Measurements from ENCODE around the gene COA8. TPM values are rescaled to one million over a fixed set of nuclear protein-coding genes. Genes with fewer than 3 reads are reported as not detected.

COA8 gene
- total and polyA plus RNA-seq, 10 of the 15 experiments (the other 5 are each of a cell fraction or from before 2014, with no cell fraction given) = 6.1 to 69.5 (median 25.8) TPM

DNA sequence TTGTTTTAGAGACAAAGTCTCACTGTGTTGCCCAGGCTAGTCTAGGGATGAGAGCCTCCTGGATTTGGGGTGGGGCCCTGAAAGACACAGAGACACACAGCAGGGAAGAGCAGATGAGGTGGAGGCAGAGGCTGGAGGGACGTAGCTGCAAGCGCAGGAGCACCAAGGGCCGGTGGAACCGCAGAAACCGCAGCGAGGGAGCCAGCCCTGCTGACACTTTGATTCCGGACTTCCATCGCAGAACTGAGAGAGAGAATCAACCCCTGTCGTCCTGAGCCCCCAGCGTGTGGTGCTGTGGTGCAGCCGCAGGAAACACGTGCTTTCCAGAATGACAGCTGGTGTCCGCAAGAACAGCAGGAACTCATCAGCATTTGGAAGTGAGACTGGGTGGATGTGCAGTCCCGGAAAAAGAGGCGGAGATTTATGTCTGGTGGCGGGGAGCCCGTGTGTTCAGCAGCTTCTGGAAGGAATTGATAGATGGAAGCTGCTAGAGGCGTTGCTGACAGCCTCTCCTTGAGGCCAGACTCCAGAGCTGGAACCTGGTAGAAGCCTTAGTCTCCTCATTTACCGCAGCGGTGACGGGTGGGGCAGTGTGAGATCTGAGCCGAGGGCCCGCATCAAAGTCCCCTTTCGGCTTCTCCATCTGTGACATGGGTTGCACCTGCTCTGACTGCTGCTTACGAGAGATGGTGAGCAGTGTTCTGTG lies 44.4 kb downstream of the COA8 start (continued):
- TF ChIP-seq, protein P1, sequence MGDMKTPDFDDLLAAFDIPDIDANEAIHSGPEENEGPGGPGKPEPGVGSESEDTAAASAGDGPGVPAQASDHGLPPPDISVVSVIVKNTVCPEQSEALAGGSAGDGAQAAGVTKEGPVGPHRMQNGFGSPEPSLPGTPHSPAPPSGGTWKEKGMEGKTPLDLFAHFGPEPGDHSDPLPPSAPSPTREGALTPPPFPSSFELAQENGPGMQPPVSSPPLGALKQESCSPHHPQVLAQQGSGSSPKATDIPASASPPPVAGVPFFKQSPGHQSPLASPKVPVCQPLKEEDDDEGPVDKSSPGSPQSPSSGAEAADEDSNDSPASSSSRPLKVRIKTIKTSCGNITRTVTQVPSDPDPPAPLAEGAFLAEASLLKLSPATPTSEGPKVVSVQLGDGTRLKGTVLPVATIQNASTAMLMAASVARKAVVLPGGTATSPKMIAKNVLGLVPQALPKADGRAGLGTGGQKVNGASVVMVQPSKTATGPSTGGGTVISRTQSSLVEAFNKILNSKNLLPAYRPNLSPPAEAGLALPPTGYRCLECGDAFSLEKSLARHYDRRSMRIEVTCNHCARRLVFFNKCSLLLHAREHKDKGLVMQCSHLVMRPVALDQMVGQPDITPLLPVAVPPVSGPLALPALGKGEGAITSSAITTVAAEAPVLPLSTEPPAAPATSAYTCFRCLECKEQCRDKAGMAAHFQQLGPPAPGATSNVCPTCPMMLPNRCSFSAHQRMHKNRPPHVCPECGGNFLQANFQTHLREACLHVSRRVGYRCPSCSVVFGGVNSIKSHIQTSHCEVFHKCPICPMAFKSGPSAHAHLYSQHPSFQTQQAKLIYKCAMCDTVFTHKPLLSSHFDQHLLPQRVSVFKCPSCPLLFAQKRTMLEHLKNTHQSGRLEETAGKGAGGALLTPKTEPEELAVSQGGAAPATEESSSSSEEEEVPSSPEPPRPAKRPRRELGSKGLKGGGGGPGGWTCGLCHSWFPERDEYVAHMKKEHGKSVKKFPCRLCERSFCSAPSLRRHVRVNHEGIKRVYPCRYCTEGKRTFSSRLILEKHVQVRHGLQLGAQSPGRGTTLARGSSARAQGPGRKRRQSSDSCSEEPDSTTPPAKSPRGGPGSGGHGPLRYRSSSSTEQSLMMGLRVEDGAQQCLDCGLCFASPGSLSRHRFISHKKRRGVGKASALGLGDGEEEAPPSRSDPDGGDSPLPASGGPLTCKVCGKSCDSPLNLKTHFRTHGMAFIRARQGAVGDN (IDR thresholded peaks at IDR 0.05) = no peak
- TF ChIP-seq, protein P2, sequence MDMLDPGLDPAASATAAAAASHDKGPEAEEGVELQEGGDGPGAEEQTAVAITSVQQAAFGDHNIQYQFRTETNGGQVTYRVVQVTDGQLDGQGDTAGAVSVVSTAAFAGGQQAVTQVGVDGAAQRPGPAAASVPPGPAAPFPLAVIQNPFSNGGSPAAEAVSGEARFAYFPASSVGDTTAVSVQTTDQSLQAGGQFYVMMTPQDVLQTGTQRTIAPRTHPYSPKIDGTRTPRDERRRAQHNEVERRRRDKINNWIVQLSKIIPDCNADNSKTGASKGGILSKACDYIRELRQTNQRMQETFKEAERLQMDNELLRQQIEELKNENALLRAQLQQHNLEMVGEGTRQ (IDR thresholded peaks at IDR 0.05; ENCODE audit: borderline replicate concordance, low read depth, low read length) = peak; percentile 3
- TF ChIP-seq, protein P3, sequence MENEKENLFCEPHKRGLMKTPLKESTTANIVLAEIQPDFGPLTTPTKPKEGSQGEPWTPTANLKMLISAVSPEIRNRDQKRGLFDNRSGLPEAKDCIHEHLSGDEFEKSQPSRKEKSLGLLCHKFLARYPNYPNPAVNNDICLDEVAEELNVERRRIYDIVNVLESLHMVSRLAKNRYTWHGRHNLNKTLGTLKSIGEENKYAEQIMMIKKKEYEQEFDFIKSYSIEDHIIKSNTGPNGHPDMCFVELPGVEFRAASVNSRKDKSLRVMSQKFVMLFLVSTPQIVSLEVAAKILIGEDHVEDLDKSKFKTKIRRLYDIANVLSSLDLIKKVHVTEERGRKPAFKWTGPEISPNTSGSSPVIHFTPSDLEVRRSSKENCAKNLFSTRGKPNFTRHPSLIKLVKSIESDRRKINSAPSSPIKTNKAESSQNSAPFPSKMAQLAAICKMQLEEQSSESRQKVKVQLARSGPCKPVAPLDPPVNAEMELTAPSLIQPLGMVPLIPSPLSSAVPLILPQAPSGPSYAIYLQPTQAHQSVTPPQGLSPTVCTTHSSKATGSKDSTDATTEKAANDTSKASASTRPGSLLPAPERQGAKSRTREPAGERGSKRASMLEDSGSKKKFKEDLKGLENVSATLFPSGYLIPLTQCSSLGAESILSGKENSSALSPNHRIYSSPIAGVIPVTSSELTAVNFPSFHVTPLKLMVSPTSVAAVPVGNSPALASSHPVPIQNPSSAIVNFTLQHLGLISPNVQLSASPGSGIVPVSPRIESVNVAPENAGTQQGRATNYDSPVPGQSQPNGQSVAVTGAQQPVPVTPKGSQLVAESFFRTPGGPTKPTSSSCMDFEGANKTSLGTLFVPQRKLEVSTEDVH (IDR thresholded peaks at IDR 0.05; ENCODE audit: low read depth, partially characterized antibody) = no peak
- TF ChIP-seq POLR2AphosphoS2 (IDR thresholded peaks at IDR 0.05; ENCODE audit: low read depth, low read length) = no peak
- TF ChIP-seq IKZF2 (IDR thresholded peaks at IDR 0.05) = peak; percentile 88 to 91
- TF ChIP-seq, protein P4, sequence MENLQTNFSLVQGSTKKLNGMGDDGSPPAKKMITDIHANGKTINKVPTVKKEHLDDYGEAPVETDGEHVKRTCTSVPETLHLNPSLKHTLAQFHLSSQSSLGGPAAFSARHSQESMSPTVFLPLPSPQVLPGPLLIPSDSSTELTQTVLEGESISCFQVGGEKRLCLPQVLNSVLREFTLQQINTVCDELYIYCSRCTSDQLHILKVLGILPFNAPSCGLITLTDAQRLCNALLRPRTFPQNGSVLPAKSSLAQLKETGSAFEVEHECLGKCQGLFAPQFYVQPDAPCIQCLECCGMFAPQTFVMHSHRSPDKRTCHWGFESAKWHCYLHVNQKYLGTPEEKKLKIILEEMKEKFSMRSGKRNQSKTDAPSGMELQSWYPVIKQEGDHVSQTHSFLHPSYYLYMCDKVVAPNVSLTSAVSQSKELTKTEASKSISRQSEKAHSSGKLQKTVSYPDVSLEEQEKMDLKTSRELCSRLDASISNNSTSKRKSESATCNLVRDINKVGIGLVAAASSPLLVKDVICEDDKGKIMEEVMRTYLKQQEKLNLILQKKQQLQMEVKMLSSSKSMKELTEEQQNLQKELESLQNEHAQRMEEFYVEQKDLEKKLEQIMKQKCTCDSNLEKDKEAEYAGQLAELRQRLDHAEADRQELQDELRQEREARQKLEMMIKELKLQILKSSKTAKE (IDR thresholded peaks at IDR 0.05; ENCODE audit: low read depth, poor library complexity, severe bottlenecking) = peak; percentile 23
- TF ChIP-seq, protein P5, sequence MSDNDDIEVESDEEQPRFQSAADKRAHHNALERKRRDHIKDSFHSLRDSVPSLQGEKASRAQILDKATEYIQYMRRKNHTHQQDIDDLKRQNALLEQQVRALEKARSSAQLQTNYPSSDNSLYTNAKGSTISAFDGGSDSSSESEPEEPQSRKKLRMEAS (IDR thresholded peaks at IDR 0.05; ENCODE audit: low read depth, low read length) = peak; percentile 91
- TF ChIP-seq IRF4 (IDR thresholded peaks at IDR 0.05; ENCODE audit: low read depth, low read length) = 0 out of 2 replicates have a peak, but pooled peaks have one; percentile 14
- no peak for TF ChIP-seq SMARCA5 (IDR thresholded peaks at IDR 0.05)
- TF ChIP-seq GABPA (IDR thresholded peaks at IDR 0.05; ENCODE audit: low read depth) = no peak
- TF ChIP-seq CBFB (IDR thresholded peaks at IDR 0.05; ENCODE audit: low read depth) = peak; percentile 95
- TF ChIP-seq RAD21 (IDR thresholded peaks at IDR 0.05; ENCODE audit: insufficient read depth, low read depth, low read length) = peak; percentile 31; the same call in 1 of the 2 replicates
- TF ChIP-seq FOXM1 (IDR thresholded peaks at IDR 0.05; ENCODE audit: low read depth, low read length) = peak; percentile 46; the same call in 1 of the 2 replicates
- peak; percentile 99 for TF ChIP-seq RUNX3 (IDR thresholded peaks at IDR 0.05; ENCODE audit: low read length)
- TF ChIP-seq ETV6 (conservative IDR thresholded peaks at IDR 0.05 in 1 of 2, IDR thresholded peaks at IDR 0.05 in 1 of 2; ENCODE audit: borderline replicate concordance in 1 of 2, low read depth in 1 of 2) = peak in 1 of 2 experiments; percentile 63; a peak in 1 of 4 replicates
- peak; percentile 81; the same call in 1 of the 2 replicates for TF ChIP-seq PAX5 (IDR thresholded peaks at IDR 0.05; ENCODE audit: borderline replicate concordance, low read depth, low read length)
- no peak for TF ChIP-seq ZNF274 (IDR thresholded peaks at IDR 0.05; ENCODE audit: insufficient read depth, insufficient read length)
- TF ChIP-seq, protein P6, sequence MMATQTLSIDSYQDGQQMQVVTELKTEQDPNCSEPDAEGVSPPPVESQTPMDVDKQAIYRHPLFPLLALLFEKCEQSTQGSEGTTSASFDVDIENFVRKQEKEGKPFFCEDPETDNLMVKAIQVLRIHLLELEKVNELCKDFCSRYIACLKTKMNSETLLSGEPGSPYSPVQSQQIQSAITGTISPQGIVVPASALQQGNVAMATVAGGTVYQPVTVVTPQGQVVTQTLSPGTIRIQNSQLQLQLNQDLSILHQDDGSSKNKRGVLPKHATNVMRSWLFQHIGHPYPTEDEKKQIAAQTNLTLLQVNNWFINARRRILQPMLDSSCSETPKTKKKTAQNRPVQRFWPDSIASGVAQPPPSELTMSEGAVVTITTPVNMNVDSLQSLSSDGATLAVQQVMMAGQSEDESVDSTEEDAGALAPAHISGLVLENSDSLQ (IDR thresholded peaks at IDR 0.05) = peak; percentile 83
